Esophagus squamous epithelium (tissue), 4 donors: ENCODE results near the gene CCR9.

Experiments
- CTCF ChIP-seq, 6 experiments: fragments of 450-650 bp in 4 of 6; fragments of 200-600 bp in 2 of 6; sonication (generic) in 2 of 6; IDR thresholded peaks; one replicate each; pipeline ENCODE4 v1.5.1; 2016 to 2019; ENCODE audit warnings: antibody characterized with exemption in 6 of 6, mild to moderate bottlenecking in 4 of 6, moderate library complexity in 4 of 6
- POLR2A ChIP-seq, 4 donors: fragments of 450-650 bp; IDR thresholded peaks; one replicate each; pipeline ENCODE4 v1.6.1; 2017; ENCODE audit warnings: antibody characterized with exemption in 4 of 4, mild to moderate bottlenecking in 4 of 4, moderate library complexity in 3 of 4

- no peak for TF ChIP-seq CTCF (IDR thresholded peaks at IDR 0.05)
- TF ChIP-seq POLR2A (IDR thresholded peaks at IDR 0.05): no peak
Observed at GRCh38 chr3:45873036-45873435, 13.3 kb upstream of the CCR9 start.
